RPMI7951 (cell line): ENCODE results near the gene PYROXD2. TPM values are rescaled to one million over a fixed set of nuclear protein-coding genes. Genes with fewer than 3 reads are reported as not detected.
A peak's percentile ranks its signal among the peaks of the same experiment; 100 is the strongest.

ENCODE experiments used
- DNase-seq: peaks from one replicate; pipeline ENCODE4 v3.0.0-alpha.2; 2012; ENCODE audit warnings: low read depth
- total RNA-seq: library from RNA; depleted of rRNA; stranded (reverse); fragments of >200 nt; shearing (Covaris generic); gene quantifications from 2 replicates; pipeline ENCODE4 v1.2.3, GENCODE V29; 2014

Gene PYROXD2
- total RNA-seq, 1 experiment from 2014 or later: 2.0 TPM

- DNase-seq: peak; percentile 69
Measured at GRCh38 chr10:98433881-98434732, 19.1 kb upstream of the PYROXD2 start.

DNA sequence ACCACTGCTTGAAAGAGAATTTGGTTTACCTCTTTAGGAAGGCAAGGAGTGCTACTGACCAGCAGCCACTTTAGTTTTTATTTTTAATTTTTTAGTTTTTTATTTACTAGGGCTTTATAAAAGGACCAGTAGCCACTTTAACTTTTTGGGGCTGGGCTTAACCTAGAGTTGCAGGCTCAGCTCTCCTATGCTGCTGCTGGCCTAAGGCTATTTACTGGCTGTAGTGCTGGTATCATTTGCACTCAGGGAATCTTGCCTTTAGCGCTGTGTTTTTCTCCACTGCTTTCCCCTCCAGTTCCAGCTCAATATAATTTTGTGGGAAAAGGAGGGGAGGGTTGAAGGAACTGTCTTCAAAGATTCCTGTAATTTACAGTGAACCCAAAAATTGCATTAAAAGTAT lies 18.4 kb upstream of the PYROXD2 start:
- DNase-seq: no peak

GRCh38 chr10:98432330-98432729 lies 17.3 kb upstream of the PYROXD2 start:
- DNase-seq: no peak

- DNase-seq: no peak
Measured at GRCh38 chr10:98431016-98431415, 16.0 kb upstream of the PYROXD2 start.

DNA sequence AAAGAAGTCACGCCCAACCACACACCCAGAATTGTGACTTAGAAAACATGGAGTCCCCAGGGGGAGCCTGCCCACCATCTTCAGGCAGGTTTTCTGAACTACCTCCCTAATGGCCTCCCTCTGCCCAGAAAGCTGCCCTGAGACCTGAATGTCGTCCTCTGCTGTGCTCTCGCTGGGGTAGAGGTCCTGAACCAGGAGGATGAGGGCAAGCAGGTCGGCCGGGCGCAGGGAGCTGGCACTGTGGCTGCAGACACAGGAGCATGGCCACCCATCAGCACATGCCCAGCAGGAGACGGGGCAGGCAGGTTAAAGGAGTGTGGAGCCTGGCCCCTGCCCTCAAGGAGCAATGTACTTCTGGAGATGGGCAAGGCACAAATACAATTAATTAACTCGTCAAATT lies 15.4 kb upstream of the PYROXD2 start:
- no peak for DNase-seq

DNA sequence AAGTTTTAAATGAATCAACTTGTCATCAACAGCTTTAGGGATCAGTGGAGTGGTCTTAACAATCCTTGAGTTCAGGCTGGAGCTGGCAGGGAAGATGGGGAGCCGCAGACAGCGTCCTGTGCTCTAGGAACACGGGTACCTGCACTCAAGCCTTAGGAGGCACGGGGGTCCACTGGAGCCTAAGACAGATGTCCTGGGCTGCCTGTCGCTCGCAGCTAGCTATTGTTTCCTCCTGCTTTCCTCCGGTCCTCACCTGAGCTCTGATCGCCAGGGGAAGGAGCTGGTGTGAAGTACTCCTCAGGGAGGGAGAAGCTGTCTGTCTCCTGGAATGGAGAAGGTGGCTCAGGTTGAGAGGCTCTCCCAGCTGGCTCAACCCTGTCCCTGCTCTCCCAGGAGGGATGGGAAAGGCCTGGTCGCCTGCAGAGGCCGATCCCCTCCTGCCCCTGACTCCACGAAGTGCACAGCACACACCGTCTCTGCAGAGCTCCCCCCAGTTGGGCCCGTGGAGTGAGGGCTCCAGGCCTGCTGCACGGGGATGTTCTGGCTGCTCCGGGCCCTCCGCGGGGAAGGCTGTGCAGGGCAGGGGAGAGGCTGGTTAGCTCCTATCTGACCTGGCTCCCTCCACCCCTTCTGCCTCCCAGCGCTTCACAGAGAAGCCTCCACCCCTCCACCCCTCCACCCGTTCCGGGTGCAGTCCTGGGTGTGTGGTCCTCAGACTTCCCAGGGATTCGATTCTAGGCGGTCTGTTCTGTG lies 14.5 kb upstream of the PYROXD2 start:
- DNase-seq: no peak

- no peak for DNase-seq
Measured at GRCh38 chr10:98427011-98427515, 12.1 kb upstream of the PYROXD2 start.

GRCh38 chr10:98425511-98426352 lies 10.8 kb upstream of the PYROXD2 start:
- DNase-seq: peak; percentile 19

- DNase-seq: no peak
Measured at GRCh38 chr10:98424295-98425254, 9.6 kb upstream of the PYROXD2 start.

DNA sequence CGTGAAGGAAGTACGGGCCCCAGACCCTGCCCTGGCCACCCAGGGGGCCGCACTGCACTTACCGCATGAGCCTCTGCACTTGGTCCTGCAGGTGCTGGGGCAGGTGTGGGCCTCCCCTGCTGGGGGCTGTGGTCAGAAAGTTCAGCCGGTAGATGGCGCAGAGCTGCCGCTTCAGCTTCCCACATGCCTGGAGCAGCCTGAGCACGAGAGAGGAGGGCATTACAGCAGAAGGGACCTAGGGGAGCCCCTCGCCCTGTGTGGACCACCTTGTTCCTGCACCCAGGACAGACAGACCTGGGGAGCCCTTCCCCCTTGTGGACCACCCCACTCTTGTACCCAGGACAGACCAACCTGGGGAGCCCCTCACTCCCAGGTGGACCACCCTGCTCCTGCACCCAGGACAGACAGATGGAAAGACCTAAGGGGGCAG lies 8.7 kb upstream of the PYROXD2 start:
- no peak for DNase-seq

GRCh38 chr10:98422182-98422581 lies 7.2 kb upstream of the PYROXD2 start:
- DNase-seq: no peak

DNA sequence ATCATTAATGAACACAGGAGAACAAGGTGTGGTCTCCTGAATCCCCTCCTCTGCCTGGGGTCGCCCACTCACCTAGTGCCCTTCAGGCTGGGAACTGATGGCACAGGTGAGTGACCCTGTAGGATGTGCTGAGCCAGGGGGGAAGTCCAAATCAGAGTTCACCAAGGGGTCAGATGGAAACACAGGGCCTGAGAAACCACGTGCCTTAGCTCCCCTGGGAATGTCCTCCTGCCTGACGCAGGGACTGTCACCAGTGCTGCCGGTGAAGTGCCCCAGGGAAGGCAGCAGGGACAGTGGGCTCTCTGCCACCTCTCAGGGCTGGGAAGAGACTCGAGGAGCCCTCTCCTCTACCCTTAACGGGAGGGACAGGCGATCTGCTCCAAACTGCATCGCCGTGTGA lies 5.8 kb upstream of the PYROXD2 start:
- DNase-seq: no peak

DNA sequence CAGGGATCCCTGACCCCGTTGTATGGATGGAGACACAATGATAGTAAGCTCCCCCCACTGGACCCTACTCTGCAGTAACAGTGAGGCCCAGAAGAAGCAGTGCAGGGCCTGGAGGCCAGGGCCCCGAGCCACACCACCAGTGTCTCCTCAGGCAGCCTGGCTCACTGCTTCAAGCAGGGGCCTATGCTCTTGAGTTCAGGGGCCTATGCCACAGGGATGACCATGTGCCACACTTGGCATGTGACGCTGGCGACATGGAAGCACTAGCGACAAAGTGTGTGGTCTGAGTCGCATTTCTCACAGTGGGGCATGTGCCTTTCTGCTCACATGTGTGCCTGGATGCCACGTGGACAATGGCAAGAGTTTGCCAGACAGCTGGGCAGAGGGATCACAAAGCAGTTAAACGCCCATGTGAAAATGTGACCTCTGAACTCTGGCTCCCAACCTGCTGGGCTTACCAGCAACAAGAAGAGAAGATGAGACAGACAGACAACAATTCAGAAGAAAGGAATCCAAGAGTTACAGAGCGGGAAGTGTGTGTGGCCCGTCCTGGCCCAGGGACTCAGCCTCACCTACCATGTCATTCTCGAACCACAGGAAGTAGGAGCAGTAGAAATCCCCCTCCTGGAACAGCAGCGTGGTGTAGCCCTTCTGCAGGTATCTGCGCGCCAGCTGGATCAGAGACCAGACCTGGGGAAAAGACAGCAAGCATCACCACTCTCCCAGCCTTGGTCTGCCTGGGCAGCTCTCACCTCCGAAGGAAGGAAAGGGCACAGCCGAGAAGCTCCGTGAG lies 4.7 kb upstream of the PYROXD2 start:
- DNase-seq: no peak

- no peak for DNase-seq
Measured at GRCh38 chr10:98418665-98419468, 3.9 kb upstream of the PYROXD2 start.

- no peak for DNase-seq
Measured at GRCh38 chr10:98417973-98418664, 3.1 kb upstream of the PYROXD2 start.

DNA sequence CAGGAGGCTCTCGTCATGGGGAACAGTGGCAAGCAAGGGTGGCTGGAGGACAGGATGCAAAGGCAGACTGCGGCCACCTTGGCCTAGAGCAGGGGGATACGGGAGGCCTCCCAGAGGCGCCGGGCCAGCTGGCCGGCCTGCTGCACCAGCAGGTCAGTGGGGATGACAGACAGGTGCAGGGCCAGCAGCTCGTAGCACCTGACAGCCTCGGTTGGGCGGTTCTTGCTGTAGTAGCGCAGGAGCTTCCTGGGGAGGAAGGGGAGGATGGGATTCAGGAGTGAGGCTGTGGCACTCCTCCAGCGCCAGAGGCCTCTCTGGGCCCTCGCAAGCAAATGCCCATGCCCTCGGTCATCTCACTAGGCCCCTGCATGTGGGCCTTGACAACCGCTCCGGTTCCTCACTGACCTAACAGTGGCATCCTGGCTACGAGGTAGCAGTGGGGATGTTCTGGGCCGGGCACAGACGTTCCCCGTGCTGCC lies 2.5 kb upstream of the PYROXD2 start:
- no peak for DNase-seq

- no peak for DNase-seq
Measured at GRCh38 chr10:98416606-98417388, 1.8 kb upstream of the PYROXD2 start.
